Superior temporal gyrus (tissue), 1 donor: ENCODE measurements around the gene OR11G2.
"Not testable (repeated sequence)": the region's sequence is repeated elsewhere in the genome, so short reads cannot be mapped to it uniquely, and the experiment has no call there.

Source experiments
- DNase-seq: peaks from one replicate; pipeline ENCODE4 v3.0.0-alpha.2; 2016; ENCODE audit errors: extremely low spot score

Gene OR11G2

GRCh38 chr14:20223410-20223809 is 32.7 kb downstream of the OR11G2 start, which contains the start of gene OR11H6:
Gene OR11H6, plus strand, starts transcription at chr14:20223710. Its CDS starts 0 bp downstream, at chr14:20223710.
- no peak for DNase-seq

- DNase-seq = no peak
Measured at GRCh38 chr14:20228681-20229080, 38.0 kb downstream of the OR11G2 start, which contains the start of gene OR11H7. Gene OR11H7, plus strand, starts transcription at chr14:20228981.

- not testable (repeated sequence) for DNase-seq
Measured at GRCh38 chr14:20235415-20235814, 44.7 kb downstream of the OR11G2 start.

- DNase-seq = no peak
Measured at GRCh38 chr14:20247646-20248246, 57.0 kb downstream of the OR11G2 start.
